GM10266 (cell line): ENCODE data around the gene WSB2.
A peak's percentile ranks its signal among the peaks of the same experiment; 100 is the strongest.

Experiments used
- DNase-seq: peaks from one replicate; pipeline ENCODE4 v3.0.0; 2012; ENCODE audit errors: extremely low spot score
- CTCF ChIP-seq: IDR thresholded peaks from 2 replicates; pipeline ENCODE4 v1.5.1; 2012; ENCODE audit warnings: mild to moderate bottlenecking, low read depth; ENCODE audit not compliant: control insufficient read depth, insufficient read depth; ENCODE audit errors: missing control alignments

WSB2 gene

GRCh38 chr12:118061873-118062843 is 1.2 kb upstream of the WSB2 start:
- peak; percentile 59 for DNase-seq
- TF ChIP-seq CTCF, result no peak

DNA sequence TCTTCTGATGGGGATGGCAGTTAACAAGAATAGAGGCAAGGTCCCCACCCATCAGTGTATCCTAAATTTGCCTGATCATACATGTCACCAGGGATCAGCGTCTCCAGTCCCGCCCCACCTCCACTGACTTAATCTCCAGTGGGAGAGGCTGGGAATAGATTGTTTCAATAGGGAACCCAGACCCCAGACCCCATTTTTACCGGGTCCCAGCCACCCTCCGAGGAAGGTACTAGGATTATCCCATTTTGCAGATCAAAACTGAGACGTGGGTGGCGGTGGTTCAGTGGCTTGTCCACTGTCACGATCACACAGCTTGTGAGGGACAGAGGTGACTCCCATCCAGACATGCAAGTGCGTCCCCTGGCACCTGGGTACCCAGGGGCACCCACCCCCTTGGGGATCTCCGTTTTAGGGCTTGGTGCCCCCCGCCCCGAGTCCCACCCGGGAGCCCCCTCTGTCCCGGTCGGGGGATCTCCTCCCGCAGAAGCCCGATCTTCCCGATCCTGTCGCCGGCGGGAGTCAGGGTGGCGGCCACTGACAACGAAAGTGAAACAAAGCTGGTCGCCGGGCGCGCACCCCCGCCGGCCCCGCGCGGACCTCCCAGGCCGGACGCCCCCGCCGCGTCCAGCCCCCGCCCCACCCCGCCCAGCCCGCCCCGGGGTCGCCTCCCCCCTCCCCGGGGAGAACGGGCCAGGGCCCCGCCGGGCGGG is 523 bp downstream of the WSB2 start:
- DNase-seq, result no peak

GRCh38 chr12:118059341-118060191 is 1.4 kb downstream of the WSB2 start:
- DNase-seq, result peak; percentile 34
- TF ChIP-seq CTCF, result no peak

More for the DNA sequence above, 523 bp downstream of the WSB2 start:
- no peak for TF ChIP-seq CTCF

- no peak for DNase-seq
- no peak for TF ChIP-seq CTCF
These were observed 2.1 kb downstream of the WSB2 start for GRCh38 chr12:118058881-118059280.

DNA sequence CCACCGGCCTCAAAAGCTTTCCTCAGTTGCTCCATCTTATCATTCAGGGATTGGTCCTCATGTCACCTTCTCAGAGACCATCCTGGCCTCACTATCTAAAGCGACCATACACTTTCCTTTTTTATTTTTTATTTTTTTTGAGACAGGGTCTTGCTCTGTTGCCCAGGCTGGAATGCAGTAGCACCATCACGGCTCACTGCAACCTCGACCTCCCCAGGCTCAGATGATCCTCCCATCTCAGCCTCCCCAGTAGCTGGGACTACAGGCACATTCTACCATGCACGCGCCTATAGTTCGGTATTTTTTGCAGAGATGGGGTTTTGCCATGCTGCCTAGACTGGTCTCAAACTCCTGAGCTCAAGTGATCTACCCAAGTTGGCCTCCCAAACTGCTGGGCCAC is 2.8 kb downstream of the WSB2 start:
- TF ChIP-seq CTCF, result no peak

GRCh38 chr12:118055865-118056773 is 4.9 kb downstream of the WSB2 start:
- TF ChIP-seq CTCF, result no peak
- DNase-seq, result no peak

More for the DNA sequence above, 2.8 kb downstream of the WSB2 start:
- DNase-seq, result no peak
